Measurements from ENCODE around the gene TPTE. TPM values are rescaled to one million over a fixed set of nuclear protein-coding genes. Genes with fewer than 3 reads are reported as not detected.
"Not testable (repeated sequence)": the region's sequence is repeated elsewhere in the genome, so short reads cannot be mapped to it uniquely, and the experiment has no call there.

The TPTE gene
- total and polyA plus RNA-seq, 3 experiments from 2014 or later: not detected

GRCh38 chr21:10650297-10650696 is 128.9 kb downstream of the TPTE start:
- H3K4me1 ChIP-seq (ENCODE audit: insufficient read depth, low read length); H3K27ac ChIP-seq (ENCODE audit: low read depth, low read length); POLR2A ChIA-PET; H3K9me3 ChIP-seq (ENCODE audit: low read length); H3K4me1 Mint-ChIP-seq; H3K36me3 ChIP-seq (ENCODE audit: insufficient read depth, low read length); H3K4me3 ChIP-seq (ENCODE audit: low read length); H3K27me3 ChIP-seq (ENCODE audit: insufficient read depth, low read length, poor library complexity, severe bottlenecking); H3K27me3 Mint-ChIP-seq; CTCF ChIA-PET; H3K27ac Mint-ChIP-seq; H3K36me3 Mint-ChIP-seq; DNase-seq; H3K4me3 Mint-ChIP-seq: not testable (repeated sequence)
- H3K9me3 Mint-ChIP-seq: peaks cover 4 to 22% (median 16%) of the 10 kb centered on the region in 5 donors
